GF-D8 (cell line): ENCODE measurements around the gene STXBP4.

Experiments used
- DNase-seq: peaks from one replicate; lab custom pipeline; 2025; lab: John Stamatoyannopoulos, UW

The STXBP4 gene

DNA sequence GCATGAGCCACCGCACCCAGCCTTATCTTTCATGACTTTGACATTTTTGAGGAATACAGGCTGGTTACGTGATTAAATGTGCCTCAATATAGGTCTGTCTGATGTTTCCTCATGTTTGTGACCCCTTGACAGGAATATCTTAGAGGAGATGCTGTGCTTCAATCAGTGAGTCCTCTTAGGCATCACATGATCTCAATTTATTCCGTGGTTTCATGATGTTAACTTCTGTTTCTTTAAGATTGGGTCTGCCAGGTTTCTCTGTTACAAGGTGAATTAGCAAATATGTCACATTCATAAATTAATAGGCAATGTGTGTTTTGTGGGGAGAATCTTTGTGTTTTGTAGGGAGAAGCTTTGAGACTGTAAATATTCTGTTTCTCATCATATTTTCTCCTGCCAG, 3.3 kb downstream of the STXBP4 start:
- no peak for DNase-seq

DNA sequence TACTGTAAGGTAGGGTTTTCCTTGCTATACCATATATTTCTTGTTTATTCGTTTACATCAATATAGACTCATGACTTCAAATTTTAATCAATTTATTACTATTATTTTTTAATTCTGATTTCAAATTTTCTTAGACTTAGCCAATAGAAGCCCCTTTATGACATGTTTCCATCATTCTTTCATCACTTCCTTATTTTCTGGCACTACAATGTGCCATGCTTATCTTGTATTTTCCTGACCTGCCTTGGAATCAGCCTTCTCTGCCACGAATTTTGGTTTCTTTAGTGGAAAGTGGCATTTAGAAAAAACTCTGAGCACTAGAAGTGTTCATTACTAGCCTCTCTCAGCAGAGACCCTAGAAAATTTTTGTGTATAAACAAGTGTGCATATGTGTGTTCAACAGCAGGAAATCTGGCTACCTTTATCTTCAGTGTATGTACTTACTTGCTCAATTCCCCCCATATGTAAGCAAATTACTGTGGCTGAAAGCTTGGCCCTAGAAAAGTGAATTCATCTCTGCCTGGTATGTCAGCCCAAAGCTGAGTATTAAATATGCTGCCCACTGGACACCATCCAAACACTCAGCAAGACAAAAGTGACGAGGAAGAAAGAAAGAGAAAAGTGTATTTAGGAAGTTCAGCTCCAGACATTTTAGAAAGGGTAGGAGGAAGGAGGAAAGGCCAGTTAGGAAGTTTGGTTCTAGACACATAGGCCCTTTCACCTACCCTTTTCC, 4.0 kb downstream of the STXBP4 start:
- DNase-seq, result peak; percentile 47

GRCh38 chr17:54974759-54975158, 6.2 kb downstream of the STXBP4 start:
- no peak for DNase-seq

DNA sequence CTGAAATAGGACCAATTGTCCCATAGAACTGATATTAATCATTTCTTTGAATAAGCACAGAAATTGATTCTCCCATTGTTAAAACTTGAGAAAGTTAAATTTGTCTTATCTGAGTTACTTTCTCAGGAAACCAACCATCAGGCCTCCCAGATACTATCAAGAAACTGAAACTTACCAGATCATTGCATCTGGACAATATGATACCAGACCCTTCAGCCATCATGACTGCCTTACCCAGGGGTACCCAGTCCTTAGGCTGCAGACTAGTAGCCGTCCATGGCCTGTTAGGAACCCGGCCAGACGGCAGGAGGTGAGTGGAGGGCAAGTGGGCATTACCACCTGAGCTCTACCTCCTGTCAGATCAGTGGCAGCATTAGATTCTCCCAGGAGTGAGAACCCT, 7.8 kb downstream of the STXBP4 start:
- DNase-seq, result no peak

DNA sequence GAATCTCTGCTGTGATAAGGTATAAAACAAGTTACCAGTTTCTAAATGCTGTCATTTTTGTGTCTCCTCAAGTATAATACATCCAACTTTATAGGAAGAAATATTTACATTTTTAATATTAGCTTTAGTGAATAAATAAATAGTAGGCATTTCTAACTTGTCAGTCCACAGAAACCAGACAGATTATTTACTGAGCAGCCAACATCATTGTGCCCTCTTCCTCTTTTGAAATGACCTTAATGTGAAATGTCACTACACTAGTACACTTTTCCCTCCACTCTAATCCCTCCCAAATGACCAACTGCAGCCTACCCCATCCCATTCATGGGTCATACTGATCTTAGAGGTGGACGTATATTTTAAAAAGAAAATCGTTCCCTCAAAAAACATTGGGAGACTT, 9.2 kb downstream of the STXBP4 start:
- DNase-seq, result no peak

GRCh38 chr17:54979657-54980056, 11.1 kb downstream of the STXBP4 start:
- no peak for DNase-seq

GRCh38 chr17:54980375-54980774, 11.8 kb downstream of the STXBP4 start:
- DNase-seq, result no peak

DNA sequence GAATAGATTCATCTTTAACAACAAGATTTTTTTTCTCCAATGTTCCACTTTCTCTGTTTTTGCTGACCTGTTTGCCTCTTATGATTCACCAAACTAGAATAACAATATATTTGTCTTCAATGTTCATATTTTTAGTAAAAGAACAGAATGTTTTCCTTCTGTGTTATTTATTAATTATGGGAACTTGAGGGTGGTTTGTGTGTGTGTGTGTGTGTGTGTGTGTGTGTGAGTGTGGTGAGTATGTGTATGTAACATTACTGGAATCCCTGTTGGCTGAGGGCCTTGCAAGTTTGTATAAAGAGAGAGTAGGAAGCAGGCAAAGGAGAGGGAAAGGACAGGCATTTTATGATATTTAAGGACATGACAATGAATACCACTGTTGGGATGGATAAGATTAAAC, 13.8 kb downstream of the STXBP4 start:
- DNase-seq, result no peak

GRCh38 chr17:54983260-54983659, 14.7 kb downstream of the STXBP4 start:
- no peak for DNase-seq

DNA sequence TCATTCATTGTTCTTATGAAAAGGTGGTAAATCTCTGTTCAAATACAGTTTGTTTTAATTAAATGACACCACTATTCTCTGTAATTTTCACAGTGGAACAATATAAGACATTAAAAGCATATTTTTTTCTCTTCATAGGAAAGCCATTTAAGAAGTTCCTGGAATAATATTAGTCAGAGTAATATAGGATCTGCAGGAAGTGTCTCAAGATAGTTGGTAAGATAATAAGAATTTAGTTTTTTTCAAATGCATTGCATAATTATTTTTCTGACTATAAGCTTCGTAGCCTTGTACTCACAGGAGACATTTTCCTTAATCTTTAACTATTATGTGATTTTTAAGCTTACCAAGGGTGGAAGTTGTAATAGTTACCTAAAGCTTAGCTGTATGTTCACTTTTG, 16.9 kb downstream of the STXBP4 start:
- DNase-seq, result no peak

GRCh38 chr17:54990118-54990517, 21.6 kb downstream of the STXBP4 start:
- no peak for DNase-seq

GRCh38 chr17:54991567-54991966, 23.0 kb downstream of the STXBP4 start:
- no peak for DNase-seq

DNA sequence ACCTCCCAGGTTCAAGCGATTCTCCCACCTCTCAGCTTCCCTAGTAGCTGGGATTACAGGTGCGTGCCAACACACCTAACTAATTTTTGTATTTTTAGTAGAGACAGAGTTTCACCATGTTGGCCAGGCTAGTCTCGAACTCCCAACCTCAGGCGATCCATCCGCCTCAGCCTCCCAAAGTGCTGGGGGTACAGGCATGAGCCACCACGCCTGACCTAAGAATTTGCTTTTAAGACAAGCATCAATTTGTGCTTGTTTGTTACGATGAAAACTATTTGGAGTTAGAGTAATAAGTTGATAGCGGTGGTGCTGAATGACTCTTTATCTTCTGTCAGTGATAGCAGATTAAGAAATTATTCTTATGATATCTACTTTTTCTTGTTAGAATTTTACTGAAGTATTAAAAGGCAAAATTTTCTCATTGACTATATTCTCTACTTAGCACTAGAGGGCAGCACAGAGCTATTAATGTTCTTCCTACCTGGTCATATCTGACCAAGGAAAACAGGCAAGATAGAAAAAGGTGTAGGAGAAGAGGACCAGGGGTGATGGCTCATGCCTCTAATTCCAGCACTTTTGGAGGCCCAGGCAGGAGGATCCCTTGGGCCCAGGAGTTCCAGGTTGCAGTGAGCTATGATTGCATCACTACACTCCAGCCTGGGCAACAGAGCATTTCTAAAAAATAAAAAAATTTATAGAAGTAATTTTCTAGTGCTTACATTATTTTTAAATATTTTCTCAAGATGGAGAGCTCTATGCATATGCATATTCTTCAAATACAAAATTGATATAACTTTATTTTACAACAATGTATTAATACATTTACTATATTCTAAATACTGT, 24.5 kb downstream of the STXBP4 start:
- peak; percentile 25 for DNase-seq

DNA sequence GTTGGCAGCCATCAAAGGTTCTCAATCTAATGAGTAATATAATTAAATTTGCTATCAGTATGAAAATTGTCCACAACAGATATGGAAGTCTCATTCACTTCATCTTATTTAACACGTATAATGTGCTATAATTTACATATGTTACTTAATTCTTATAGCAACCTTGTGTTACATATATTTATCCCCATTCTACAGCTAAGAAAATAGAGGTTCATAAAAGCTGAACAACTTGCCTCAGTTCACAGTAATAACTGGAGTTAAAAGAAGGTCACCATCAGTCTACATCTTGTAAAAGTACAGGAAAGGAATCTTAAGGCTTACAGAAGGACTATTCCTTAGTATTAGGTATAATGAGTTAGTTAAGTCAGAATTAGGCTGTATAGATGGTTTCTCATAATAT, 27.9 kb downstream of the STXBP4 start:
- DNase-seq, result no peak

GRCh38 chr17:55002458-55002857, 33.9 kb downstream of the STXBP4 start:
- no peak for DNase-seq

- no peak for DNase-seq
Observed at GRCh38 chr17:55004484-55004883, 35.9 kb downstream of the STXBP4 start.

- no peak for DNase-seq
Observed at GRCh38 chr17:55005520-55005919, 37.0 kb downstream of the STXBP4 start.

DNA sequence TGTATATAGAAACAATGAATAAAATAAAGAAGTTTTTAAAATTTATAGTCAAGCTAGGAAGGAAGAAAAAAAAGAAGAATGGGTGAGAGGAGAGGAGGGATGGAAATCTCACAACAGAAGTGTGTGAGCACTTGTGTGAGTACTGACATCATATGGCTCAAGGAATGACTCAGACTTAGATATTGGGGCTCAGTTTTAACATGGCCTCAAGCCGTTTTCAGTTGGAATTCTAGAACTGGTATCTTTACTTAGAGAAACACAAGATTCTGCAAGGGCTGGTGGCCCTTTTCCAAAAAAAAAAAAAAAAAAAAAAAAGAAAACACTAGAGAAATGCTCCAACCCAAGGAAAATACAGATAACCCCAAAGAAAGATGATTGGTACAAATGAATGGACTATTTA, 55.1 kb downstream of the STXBP4 start:
- DNase-seq, result no peak

GRCh38 chr17:55037828-55038227, 69.3 kb downstream of the STXBP4 start:
- DNase-seq, result no peak

GRCh38 chr17:55038291-55038690, 69.7 kb downstream of the STXBP4 start:
- no peak for DNase-seq

DNA sequence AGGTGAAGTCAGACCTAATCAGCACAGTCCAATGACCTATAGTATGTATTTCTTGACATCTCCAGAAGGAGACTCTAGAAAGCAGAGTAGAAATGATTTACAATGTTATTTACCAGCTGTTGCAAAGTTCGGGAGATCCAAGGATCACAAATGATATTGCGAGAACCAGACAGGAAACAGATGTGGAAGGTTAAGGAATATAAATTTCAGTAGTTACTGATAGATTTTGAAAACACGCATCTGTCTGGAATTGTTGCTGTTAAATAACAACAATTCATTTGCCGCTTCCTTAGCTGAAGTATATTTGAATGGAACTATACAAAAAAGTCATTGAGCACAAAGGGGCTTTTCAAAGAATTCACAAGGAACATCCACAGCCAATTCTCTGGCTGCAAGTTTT, 72.0 kb downstream of the STXBP4 start:
- DNase-seq, result no peak

DNA sequence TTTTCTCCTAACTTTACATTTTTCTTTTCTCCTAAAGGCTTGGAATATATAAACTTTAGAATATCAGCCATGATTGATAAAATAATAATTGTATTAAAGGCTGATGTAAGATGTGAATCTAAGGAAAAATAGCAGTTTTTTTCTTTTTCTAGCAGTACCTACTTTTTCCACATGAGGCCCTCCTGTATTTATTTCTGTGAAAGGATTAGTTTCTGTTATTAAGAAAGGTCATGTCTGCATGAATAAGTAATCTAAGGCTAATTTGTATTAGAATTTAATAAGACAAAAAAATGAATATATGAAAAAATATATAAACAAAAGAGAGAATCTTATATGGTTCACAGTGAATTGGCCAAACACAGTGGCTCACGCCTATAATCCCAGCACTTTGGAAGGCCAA, 85.3 kb downstream of the STXBP4 start:
- DNase-seq, result no peak

- no peak for DNase-seq
Observed at GRCh38 chr17:55054429-55054828, 85.9 kb downstream of the STXBP4 start.

DNA sequence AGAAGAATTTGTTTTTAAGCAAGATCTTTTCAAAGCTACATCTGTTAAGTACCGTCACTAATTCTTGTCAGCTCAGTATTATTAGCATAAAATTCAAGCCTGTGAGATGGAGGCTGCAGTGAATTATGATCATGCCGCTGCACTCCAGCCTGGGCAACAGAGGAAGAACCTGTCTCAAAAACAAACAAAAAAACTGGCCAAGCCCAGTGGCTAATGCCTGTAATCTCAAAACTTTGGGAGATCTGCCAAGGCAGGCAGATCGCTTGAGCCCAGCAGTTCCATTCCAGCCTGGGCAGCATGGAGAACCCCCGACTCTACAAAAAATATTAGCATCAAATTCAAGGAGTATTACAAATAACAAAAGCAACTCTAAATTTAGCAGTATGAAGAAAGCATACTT, 88.0 kb downstream of the STXBP4 start:
- DNase-seq, result no peak
